ENCODE data around the gene TBX5.

GRCh38 chr12:114406316-114406983 lies 506 bp upstream of the TBX5 start:
- TF ChIP-seq CTCF (conservative IDR thresholded peaks at IDR 0.05; ENCODE audit: low read depth, low read length) (no peak), SMC3 (IDR thresholded peaks at IDR 0.05; ENCODE audit: low read depth, low read length) (no peak), RFX5 (IDR thresholded peaks at IDR 0.05; ENCODE audit: low read depth, low read length) (no peak), RAD21 (IDR thresholded peaks at IDR 0.05; ENCODE audit: low read length) (no peak), CEBPB (IDR thresholded peaks at IDR 0.05; ENCODE audit: low read depth, low read length) (no peak), POLR2A (IDR thresholded peaks at IDR 0.05; ENCODE audit: low read depth, low read length) (no peak; the same call in 1 of the 2 replicates), MAFK (IDR thresholded peaks at IDR 0.05; ENCODE audit: low read depth, low read length) (no peak), FOS (IDR thresholded peaks at IDR 0.05; ENCODE audit: low read depth, low read length) (no peak), USF2 (IDR thresholded peaks at IDR 0.05; ENCODE audit: low read depth, low read length) (no peak), MXI1 (IDR thresholded peaks at IDR 0.05; ENCODE audit: borderline replicate concordance, low read depth, low read length) (no peak)
